Measurements from ENCODE around the gene CCL24.

GRCh38 chr7:75815418-75816064 lies 1.9 kb upstream of the CCL24 start:
- TF ChIP-seq YY1 (IDR thresholded peaks at IDR 0.05; ENCODE audit: low read depth) (no peak), REST (IDR thresholded peaks at IDR 0.05; ENCODE audit: low read depth) (no peak), CREB1 (IDR thresholded peaks at IDR 0.05; ENCODE audit: low read depth) (no peak), CEBPB (IDR thresholded peaks at IDR 0.05) (no peak), EP300 (IDR thresholded peaks at IDR 0.05; ENCODE audit: borderline replicate concordance) (no peak), MAX (IDR thresholded peaks at IDR 0.05) (no peak), TCF12 (IDR thresholded peaks at IDR 0.05; ENCODE audit: low read depth) (no peak)

All from Ishikawa (cell line).